ENCODE measurements around the gene SPC25.
"Not testable (repeated sequence)": the region's sequence is repeated elsewhere in the genome, so short reads cannot be mapped to it uniquely, and the experiment has no call there.

DNA sequence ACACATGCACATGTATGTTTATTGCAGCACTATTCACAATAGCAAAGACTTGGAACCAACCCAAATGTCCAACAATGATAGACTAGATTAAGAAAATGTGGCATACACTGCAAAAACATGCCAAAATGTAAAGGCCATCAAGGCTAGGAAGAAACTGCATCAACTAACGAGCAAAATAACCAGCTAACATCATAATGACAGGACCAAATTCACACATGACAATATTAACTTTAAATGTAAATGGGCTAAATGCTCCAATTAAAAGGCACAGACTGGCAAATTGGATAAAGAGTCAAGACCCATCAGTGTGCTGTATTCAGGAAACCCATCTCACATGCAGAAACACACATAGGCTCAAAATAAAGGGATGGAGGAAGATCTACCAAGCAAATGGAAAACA, 23.1 kb downstream of the SPC25 start:
- TF ChIP-seq, protein P1, sequence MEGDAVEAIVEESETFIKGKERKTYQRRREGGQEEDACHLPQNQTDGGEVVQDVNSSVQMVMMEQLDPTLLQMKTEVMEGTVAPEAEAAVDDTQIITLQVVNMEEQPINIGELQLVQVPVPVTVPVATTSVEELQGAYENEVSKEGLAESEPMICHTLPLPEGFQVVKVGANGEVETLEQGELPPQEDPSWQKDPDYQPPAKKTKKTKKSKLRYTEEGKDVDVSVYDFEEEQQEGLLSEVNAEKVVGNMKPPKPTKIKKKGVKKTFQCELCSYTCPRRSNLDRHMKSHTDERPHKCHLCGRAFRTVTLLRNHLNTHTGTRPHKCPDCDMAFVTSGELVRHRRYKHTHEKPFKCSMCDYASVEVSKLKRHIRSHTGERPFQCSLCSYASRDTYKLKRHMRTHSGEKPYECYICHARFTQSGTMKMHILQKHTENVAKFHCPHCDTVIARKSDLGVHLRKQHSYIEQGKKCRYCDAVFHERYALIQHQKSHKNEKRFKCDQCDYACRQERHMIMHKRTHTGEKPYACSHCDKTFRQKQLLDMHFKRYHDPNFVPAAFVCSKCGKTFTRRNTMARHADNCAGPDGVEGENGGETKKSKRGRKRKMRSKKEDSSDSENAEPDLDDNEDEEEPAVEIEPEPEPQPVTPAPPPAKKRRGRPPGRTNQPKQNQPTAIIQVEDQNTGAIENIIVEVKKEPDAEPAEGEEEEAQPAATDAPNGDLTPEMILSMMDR (conservative IDR thresholded peaks at IDR 0.05; ENCODE audit: low read depth, low read length): not testable (repeated sequence)
- not testable (repeated sequence) for TF ChIP-seq EZH2 (IDR thresholded peaks at IDR 0.05; ENCODE audit: borderline replicate concordance, low read depth, low read length, poor library complexity, severe bottlenecking)

All from A673 (cell line).